Cardiac septum (tissue), 1 donor: ENCODE results near the gene TMEM8B. TPM values are rescaled to one million over a fixed set of nuclear protein-coding genes. Genes with fewer than 3 reads are reported as not detected.

Experiments
- DNase-seq: peaks from one replicate; pipeline ENCODE4 v3.0.0-alpha.2; 2020; ENCODE audit warnings: low spot score
- intact Hi-C: fragments of 100-400 bp; cut with DNase I; formaldehyde crosslinking; loops from one replicate; pipeline ENCODE4 v1.14.0; 2022
- total RNA-seq: library from RNA; stranded (reverse); fragmentation: NEBNext Ultra II Directional; extraction: Animal tissue kit (Norgen Biotek cat#: 25700); gene quantifications from one replicate; pipeline ENCODE4 v1.2.1, GENCODE V29; 2021
- donor health status: DM: no; HTN: no; CAD: no.

Gene TMEM8B
- total RNA-seq, 1 donor from 2014 or later = 22.0 TPM

GRCh38 chr9:35835216-35835632, 6.2 kb downstream of the TMEM8B start:
- DNase-seq = peak; percentile 69
- intact Hi-C loops = loop anchor here (5.0 kb wide), 1 partner anchor 37 kb away; the partner anchor contains the start of gene OR13J1

GRCh38 chr9:35835766-35836165, 6.7 kb downstream of the TMEM8B start:
- peak; percentile 51 for DNase-seq
- intact Hi-C loops = loop anchor here (5.0 kb wide), 1 partner anchor 37 kb away; the partner anchor contains the start of gene OR13J1

- peak; percentile 66 for DNase-seq
Measured at GRCh38 chr9:35836595-35836994, 7.6 kb downstream of the TMEM8B start.

GRCh38 chr9:35839926-35840325, 10.9 kb downstream of the TMEM8B start:
- peak; percentile 20 for DNase-seq
- intact Hi-C loops = loop anchor here (5.0 kb wide), 1 partner anchor 32 kb away; the partner anchor contains the start of gene OR13J1

More at GRCh38 chr9:35836595-35836994, 7.6 kb downstream of the TMEM8B start:
- intact Hi-C loops = loop anchor here (5.0 kb wide), 1 partner anchor 36 kb away; the partner anchor contains the start of gene OR13J1

- DNase-seq = peak; percentile 51
- intact Hi-C loops = no loop called here
Measured at GRCh38 chr9:35840881-35841644, 12.0 kb downstream of the TMEM8B start.

- DNase-seq = no peak
- intact Hi-C loops = no loop called here
Measured at GRCh38 chr9:35841645-35841900, 12.5 kb downstream of the TMEM8B start.

- intact Hi-C loops = no loop called here
- DNase-seq = no peak
Measured at GRCh38 chr9:35842020-35842745, 13.2 kb downstream of the TMEM8B start.

- intact Hi-C loops = no loop called here
- no peak for DNase-seq
Measured at GRCh38 chr9:35842795-35843194, 13.8 kb downstream of the TMEM8B start.

GRCh38 chr9:35844628-35845270, 15.7 kb downstream of the TMEM8B start:
- no peak for DNase-seq
- intact Hi-C loops = no loop called here

- intact Hi-C loops = no loop called here
- no peak for DNase-seq
Measured at GRCh38 chr9:35845824-35846771, 17.1 kb downstream of the TMEM8B start.

GRCh38 chr9:35847792-35848572, 19.0 kb downstream of the TMEM8B start:
- peak; percentile 9 for DNase-seq
- intact Hi-C loops = no loop called here

- DNase-seq = peak; percentile 6
- intact Hi-C loops = no loop called here
Measured at GRCh38 chr9:35852267-35852815, 23.3 kb downstream of the TMEM8B start.

- intact Hi-C loops = no loop called here
Measured at GRCh38 chr9:35852876-35853865, 24.1 kb downstream of the TMEM8B start.

GRCh38 chr9:35854091-35854762, 25.2 kb downstream of the TMEM8B start:
- DNase-seq = no peak
- intact Hi-C loops = no loop called here

More at GRCh38 chr9:35852876-35853865, 24.1 kb downstream of the TMEM8B start:
- no peak for DNase-seq

GRCh38 chr9:35856206-35856605, 27.2 kb downstream of the TMEM8B start:
- intact Hi-C loops = no loop called here

GRCh38 chr9:35856882-35857281, 27.9 kb downstream of the TMEM8B start:
- DNase-seq = no peak
- intact Hi-C loops = no loop called here

More at GRCh38 chr9:35856206-35856605, 27.2 kb downstream of the TMEM8B start:
- DNase-seq = no peak
